ENCODE results near the gene PSMA5. TPM values are rescaled to one million over a fixed set of nuclear protein-coding genes. Genes with fewer than 3 reads are reported as not detected.

The PSMA5 gene
- polyA plus RNA-seq, 3 donors, result 36.6 to 119 (median 118) TPM

- Histone ChIP-seq H3K27me3 (ENCODE audit: control insufficient read depth in 2 of 2, insufficient read depth in 2 of 2, low read length in 2 of 2) (no peaks in the 10 kb centered on the region), H3K9ac (ENCODE audit: insufficient read depth, low read length, poor library complexity, severe bottlenecking) (no peak overlapping the region), H3K4me2 (replicated peaks; ENCODE audit: extremely low read depth, low read length, poor library complexity, severe bottlenecking) (no peak overlapping the region), H3K4me3 (replicated peaks in 1 of 3; ENCODE audit: low read depth in 2 of 3, low read length in 3 of 3) (no peak overlapping the region), H4K20me1 (ENCODE audit: insufficient read depth, low read length) (peaks cover 63% of the 10 kb centered on the region), H2AFZ (ENCODE audit: insufficient read depth, low read depth, low read length, poor library complexity, severe bottlenecking) (no peak overlapping the region), H3K36me3 (replicated peaks in 1 of 2; ENCODE audit: control insufficient read depth in 1 of 2, insufficient read depth in 2 of 2, low read length in 2 of 2) (peaks cover 96 to 99% of the 10 kb centered on the region in 2 donors), H3K4me1 (ENCODE audit: control insufficient read depth in 1 of 2, insufficient read depth in 2 of 2, low read length in 2 of 2) (no peaks in the 10 kb centered on the region), H3K9me3 (replicated peaks in 1 of 2; ENCODE audit: control insufficient read depth in 1 of 2, insufficient read depth in 1 of 2, low read length in 2 of 2) (no peaks in the 10 kb centered on the region), H3K79me2 (ENCODE audit: insufficient read depth, low read length) (peaks cover 15% of the 10 kb centered on the region), H3K27ac (ENCODE audit: low read depth in 1 of 2, low read length in 2 of 2) (no peak overlapping the region)
- DNase-seq, result no peak
- WGBS (ENCODE audit: insufficient coverage), result no CpG with 5 or more reads among the region's 2 CpGs
- no peak for TF ChIP-seq CTCF (IDR thresholded peaks at IDR 0.05)
- Mint-ChIP-seq H3K4me1 (no peaks in the 10 kb centered on the region), H3K36me3 (peaks cover 91 to 98% of the 10 kb centered on the region in 2 donors), H3K4me3 (no peak overlapping the region), H3K27me3 (ENCODE audit: low read depth in 3 of 3) (peaks cover 0 to 1% (median 0%) of the 10 kb centered on the region in 3 donors), H3K27ac (no peak overlapping the region), H3K9me3 (no peaks in the 10 kb centered on the region)
- intact Hi-C loops (cut with micrococcal nuclease), result no loop called here
Measured at GRCh38 chr1:109412551-109412950, 13.7 kb downstream of the PSMA5 start.

GRCh38 chr1:109404838-109405237 lies 21.4 kb downstream of the PSMA5 start:
- Mint-ChIP-seq H3K27ac (peak overlapping the region in 1 of 7 donors; percentile 69), H3K36me3 (peaks cover 65 to 81% of the 10 kb centered on the region in 2 donors), H3K4me1 (no peaks in the 10 kb centered on the region), H3K9me3 (no peaks in the 10 kb centered on the region), H3K27me3 (ENCODE audit: low read depth in 3 of 3) (peaks cover 0 to 1% (median 0%) of the 10 kb centered on the region in 3 donors), H3K4me3 (no peak overlapping the region)
- H3K4me2 ChIP-seq (replicated peaks; ENCODE audit: extremely low read depth, low read length, poor library complexity, severe bottlenecking), result no peak overlapping the region
- intact Hi-C loops (cut with micrococcal nuclease), result no loop called here
- no peak for TF ChIP-seq CTCF (IDR thresholded peaks at IDR 0.05)
- no peak overlapping the region for H3K9ac ChIP-seq (ENCODE audit: insufficient read depth, low read length, poor library complexity, severe bottlenecking)
- no peaks in the 10 kb centered on the region for H3K27me3 ChIP-seq (ENCODE audit: control insufficient read depth in 2 of 2, insufficient read depth in 2 of 2, low read length in 2 of 2)
- no peaks in the 10 kb centered on the region for H3K9me3 ChIP-seq (replicated peaks in 1 of 2; ENCODE audit: control insufficient read depth in 1 of 2, insufficient read depth in 1 of 2, low read length in 2 of 2)
- no peaks in the 10 kb centered on the region for H3K4me1 ChIP-seq (ENCODE audit: control insufficient read depth in 1 of 2, insufficient read depth in 2 of 2, low read length in 2 of 2)
- H3K36me3 ChIP-seq (replicated peaks in 1 of 2; ENCODE audit: control insufficient read depth in 1 of 2, insufficient read depth in 2 of 2, low read length in 2 of 2), result peaks cover 61 to 100% of the 10 kb centered on the region in 2 donors
- H3K79me2 ChIP-seq (ENCODE audit: insufficient read depth, low read length), result no peaks in the 10 kb centered on the region
- WGBS (ENCODE audit: insufficient coverage), result no CpG with 5 or more reads among the region's 4 CpGs
- DNase-seq, result no peak
- H3K27ac ChIP-seq (ENCODE audit: low read depth in 1 of 2, low read length in 2 of 2), result no peak overlapping the region
- H4K20me1 ChIP-seq (ENCODE audit: insufficient read depth, low read length), result no peaks in the 10 kb centered on the region
- no peak overlapping the region for H3K4me3 ChIP-seq (replicated peaks in 1 of 3; ENCODE audit: low read depth in 2 of 3, low read length in 3 of 3)
- no peak overlapping the region for H2AFZ ChIP-seq (ENCODE audit: insufficient read depth, low read depth, low read length, poor library complexity, severe bottlenecking)
